ENCODE measurements around the gene DHX16. TPM values are rescaled to one million over a fixed set of nuclear protein-coding genes. Genes with fewer than 3 reads are reported as not detected.

The DHX16 gene
- total RNA-seq, 1 experiment from 2014 or later, result 34.8 TPM

GRCh38 chr6:30644769-30645168, 28.0 kb downstream of the DHX16 start:
- Mint-ChIP-seq H3K27ac (peak overlapping the region in 1 of 3 experiments; percentile 25; a peak in 3 of 7 replicates), H3K36me3 (ENCODE audit: insufficient read depth in 1 of 3, low read depth in 3 of 3) (peaks cover 11 to 64% (median 56%) of the 10 kb centered on the region in 3 experiments), H3K9me3 (no peaks in the 10 kb centered on the region), H3K27me3 (ENCODE audit: low read depth) (no peaks in the 10 kb centered on the region), H3K4me1 (peaks cover 14 to 17% of the 10 kb centered on the region in 2 experiments), H3K4me3 (no peak overlapping the region)
- Histone ChIP-seq H4K5ac (ENCODE audit: insufficient read length, low read depth, low read length) (no peak overlapping the region), H2BK20ac (ENCODE audit: low read depth, low read length, poor library complexity, severe bottlenecking) (no peak overlapping the region), H2AK5ac (ENCODE audit: insufficient read length, low read length) (no peak overlapping the region), H3K79me1 (ENCODE audit: insufficient read depth, low read depth, low read length, poor library complexity, severe bottlenecking) (peaks cover 2% of the 10 kb centered on the region), H2BK15ac (ENCODE audit: low read depth, low read length) (no peak overlapping the region), H3K79me2 (ENCODE audit: insufficient read depth, low read length) (no peaks in the 10 kb centered on the region), H4K20me1 (ENCODE audit: control insufficient read depth, insufficient read depth, insufficient read length) (no peaks in the 10 kb centered on the region), H4K8ac (replicated peaks; ENCODE audit: insufficient read length, low read depth, low read length) (no peak overlapping the region), H2AFZ (ENCODE audit: low read length) (no peak overlapping the region), H3K4ac (ENCODE audit: low read depth, low read length) (no peak overlapping the region), H3K27ac (ENCODE audit: insufficient read length, low read depth, low read length) (no peak overlapping the region), H2BK12ac (ENCODE audit: insufficient read length, low read depth, low read length) (no peak overlapping the region), H3K9ac (ENCODE audit: extremely low read depth, insufficient read length, low read length) (no peak overlapping the region), H2BK120ac (ENCODE audit: low read depth, low read length, poor library complexity, severe bottlenecking) (no peak overlapping the region), H3K4me2 (ENCODE audit: insufficient read depth, insufficient read length, low read length) (no peak overlapping the region), H3K27me3 (ENCODE audit: insufficient read depth, low read length) (no peaks in the 10 kb centered on the region), H3K18ac (ENCODE audit: insufficient read length, low read depth, low read length) (no peak overlapping the region), H3K23me2 (ENCODE audit: insufficient read length, low read depth, low read length, poor library complexity, severe bottlenecking) (peaks cover 8% of the 10 kb centered on the region), H3K4me1 (ENCODE audit: insufficient read depth, low read length) (no peaks in the 10 kb centered on the region), H3K56ac (ENCODE audit: insufficient read length, low read depth, low read length) (no peak overlapping the region), H3T11ph (ENCODE audit: low read length) (no peak overlapping the region), H3K23ac (ENCODE audit: insufficient read length, low read depth, low read length) (no peak overlapping the region), H3K14ac (ENCODE audit: insufficient read depth, low read length) (no peak overlapping the region), H4K91ac (ENCODE audit: insufficient read length, low read depth, low read length) (no peak overlapping the region), H2BK5ac (ENCODE audit: insufficient read length, low read length) (no peak overlapping the region), H3K9me3 (ENCODE audit: control insufficient read depth, low read depth, low read length) (no peaks in the 10 kb centered on the region)
- TF ChIP-seq CTCF (conservative IDR thresholded peaks at IDR 0.05), result no peak
- no CpG with 5 or more reads among the region's 5 CpGs for WGBS (ENCODE audit: extremely low coverage, insufficient read length, low lambda C conversion rate)
- no peak for DNase-seq

Data from H9 (cell line).